Adrenal gland (tissue), 12 donors: ENCODE data around the gene BIN2. TPM values are rescaled to one million over a fixed set of nuclear protein-coding genes. Genes with fewer than 3 reads are reported as not detected.
A peak's percentile ranks its signal among the peaks of the same experiment; 100 is the strongest.

ENCODE experiments used
- DNase-seq, 7 donors: peaks; one replicate each; pipeline ENCODE4 v3.0.0-alpha.2; 2019 to 2020
- H3K27ac ChIP-seq, 5 donors: fragments of 200-600 bp; sonication (generic) in 4 of 5; 1 replicate in 3 of 5; 2 replicates in 2 of 5; pipeline versions ENCODE4 v1.5.1 to v1.8.0; 2016 to 2020; ENCODE audit warnings: mild to moderate bottlenecking in 1 of 5
- H3K27me3 ChIP-seq: fragments of 200-600 bp; 2 replicates; pipeline ENCODE4 v1.8.0; 2021
- H3K36me3 ChIP-seq, 2 donors: fragments of 200-600 bp; replicated peaks in 1 of 2; 1 replicate in 1 of 2; 2 replicates in 1 of 2; pipeline versions ENCODE4 v1.5.1 to v1.8.0; 2018 to 2022
- H3K4me1 ChIP-seq, 2 donors: fragments of 200-600 bp; replicated peaks in 1 of 2; 1 replicate in 1 of 2; 2 replicates in 1 of 2; pipeline versions ENCODE4 v1.5.1 to v1.8.0; 2018 to 2021
- H3K4me3 ChIP-seq, 4 donors: fragments of 200-600 bp; sonication (generic) in 3 of 4; one replicate each; pipeline ENCODE4 v1.5.1; 2016 to 2018
- H3K9me3 ChIP-seq, 3 donors: fragments of 200-600 bp; sonication (generic) in 1 of 3; replicated peaks in 1 of 3; 1 replicate in 2 of 3; 2 replicates in 1 of 3; pipeline versions ENCODE4 v1.5.1 to v1.8.0; 2016 to 2021
- CTCF ChIP-seq, 6 experiments: fragments of 450-650 bp in 4 of 6; fragments of 200-600 bp in 2 of 6; sonication (generic) in 1 of 6; IDR thresholded peaks; 1 replicate in 5 of 6; 2 replicates in 1 of 6; pipeline versions ENCODE4 v1.5.1 to v1.8.0; 2016 to 2021; ENCODE audit warnings: antibody characterized with exemption in 6 of 6, mild to moderate bottlenecking in 2 of 6, moderate library complexity in 1 of 6
- POLR2A ChIP-seq, 2 donors: fragments of 450-650 bp; IDR thresholded peaks; one replicate each; pipeline ENCODE4 v1.6.1; 2017; ENCODE audit warnings: antibody characterized with exemption in 2 of 2, mild to moderate bottlenecking in 2 of 2, moderate library complexity in 1 of 2
- WGBS, 4 donors: extraction: QIAGEN DNeasy Blood & Tissue Kit in 2 of 4; methylation state at CpG; one replicate each; pipeline versions ENCODE4 v1.1.5 to v1.1.7; 2013 to 2017; 5-methylcytosine and 5-hydroxymethylcytosine counted together
- intact Hi-C, 2 donors: fragments of 100-400 bp; cut with DNase I; formaldehyde crosslinking; loops; one replicate each; pipeline versions ENCODE4 v1.14.1 to v1.15.0; 2022 to 2023
- polyA plus RNA-seq, 3 donors: library from polyadenylated mRNA; stranded (reverse); fragments of 200-250 nt in 2 of 3; fragments of 350-450 nt in 1 of 3; fragmentation: Illumina TruSeq in 1 of 3; extraction: RNeasy Lipid Tissue Mini Kit (QIAGEN cat#74804) in 1 of 3; gene quantifications; one replicate each; pipeline ENCODE4 v1.2.3, GENCODE V29; 2013 to 2014
- total RNA-seq, 9 donors: library from RNA; depleted of rRNA in 4 of 9; stranded (reverse); fragments of >200 nt in 4 of 9; fragments of 120-200 nt in 1 of 9; fragmentation: NEBNext Ultra II Directional in 1 of 9; extraction: Animal tissue kit (Norgen Biotek cat#: 25700) in 1 of 9; gene quantifications; one replicate each; pipeline versions ENCODE4 v1.1.0 to v1.2.4, GENCODE V29; 2013 to 2023
- donor health status: healthy with polysubstance abuse.
- donor health status: Bipolar disorder and iron deficiency.
- donor health status: DM: yes; HTN: yes; CAD: no.
- donor health status: DM: no; HTN: no; CAD: no.
- donor health status: DM: no; HTN: no; CAD: no.
- donor health status: DM: yes; HTN: yes; CAD: no.

Gene BIN2
- total and polyA plus RNA-seq, 12 donors: 2.3 to 16.6 (median 6.1) TPM

- peak in 2 of 6 experiments; percentile 23 to 25 for TF ChIP-seq CTCF (IDR thresholded peaks at IDR 0.05)
- TF ChIP-seq POLR2A (IDR thresholded peaks at IDR 0.05): peak in 1 of 2 donors; percentile 17
- Histone ChIP-seq H3K27ac (peak overlapping the region in 4 of 5 donors; percentile 60 to 91 (median 79)), H3K27me3 (no peaks in the 10 kb centered on the region), H3K9me3 (no peaks in the 10 kb centered on the region), H3K4me3 (peak overlapping the region in 3 of 4 donors; percentile 50 to 97 (median 51)), H3K36me3 (no peaks in the 10 kb centered on the region), H3K4me1 (peaks cover 0 to 13% of the 10 kb centered on the region in 2 donors)
- peak; percentile 35 to 66 (median 52) for DNase-seq
- 8 to 63% (median 27%) methylated on average over 4 to 56 of the region's 59 CpGs for WGBS, 4 donors
- intact Hi-C loops: loop anchor here in 1 of 2 donors (5.0 kb wide), 1 partner anchor 73 kb away; no protein-coding TSS in a partner anchor
Observed at GRCh38 chr12:51269174-51270066, 54.6 kb downstream of the BIN2 start.

GRCh38 chr12:51265024-51265423, 59.0 kb downstream of the BIN2 start:
- TF ChIP-seq CTCF (IDR thresholded peaks at IDR 0.05) (no peak), POLR2A (IDR thresholded peaks at IDR 0.05) (no peak)
- no peak overlapping the region for H3K27ac ChIP-seq
- H3K4me1 ChIP-seq: peaks cover 0 to 9% of the 10 kb centered on the region in 2 donors
- no peaks in the 10 kb centered on the region for H3K36me3 ChIP-seq
- H3K27me3 ChIP-seq: no peaks in the 10 kb centered on the region
- H3K4me3 ChIP-seq: no peak overlapping the region
- no peak for DNase-seq
- no peaks in the 10 kb centered on the region for H3K9me3 ChIP-seq
- intact Hi-C loops: no loop called here

- DNase-seq: no peak
- Histone ChIP-seq H3K4me3 (no peak overlapping the region), H3K4me1 (peaks cover 0 to 6% of the 10 kb centered on the region in 2 donors), H3K36me3 (no peaks in the 10 kb centered on the region), H3K27ac (peak overlapping the region in 1 of 5 donors; percentile 5), H3K27me3 (no peaks in the 10 kb centered on the region), H3K9me3 (no peaks in the 10 kb centered on the region)
- TF ChIP-seq CTCF (IDR thresholded peaks at IDR 0.05): no peak
- no peak for TF ChIP-seq POLR2A (IDR thresholded peaks at IDR 0.05)
- intact Hi-C loops: no loop called here
- WGBS, 4 donors: 93 to 98% (median 96%) methylated on average over 5 of the region's 5 CpGs
Observed at GRCh38 chr12:51264297-51264696, 59.7 kb downstream of the BIN2 start.

GRCh38 chr12:51263341-51263740, 60.6 kb downstream of the BIN2 start:
- H3K9me3 ChIP-seq: no peaks in the 10 kb centered on the region
- intact Hi-C loops: no loop called here
- TF ChIP-seq CTCF (IDR thresholded peaks at IDR 0.05): no peak
- no peak for TF ChIP-seq POLR2A (IDR thresholded peaks at IDR 0.05)
- no peaks in the 10 kb centered on the region for H3K36me3 ChIP-seq
- WGBS, 4 donors: 94 to 97% (median 95%) methylated on average over 3 of the region's 3 CpGs
- no peak for DNase-seq
- peak overlapping the region; percentile 12 to 80 (median 63) for H3K27ac ChIP-seq
- no peak overlapping the region for H3K4me3 ChIP-seq
- H3K4me1 ChIP-seq: peaks cover 0 to 3% of the 10 kb centered on the region in 2 donors
- no peaks in the 10 kb centered on the region for H3K27me3 ChIP-seq
